GM12878 (cell line): ENCODE results near the gene SDF4. TPM values are rescaled to one million over a fixed set of nuclear protein-coding genes. Genes with fewer than 3 reads are reported as not detected.

Experiments
- ATF7 ChIP-seq: fragments of 450-650 bp; IDR thresholded peaks from 2 replicates; pipeline ENCODE4 v1.6.1; 2016; ENCODE audit warnings: low read depth, mild to moderate bottlenecking
- E4F1 ChIP-seq: fragments of 450-650 bp; IDR thresholded peaks from 2 replicates; pipeline ENCODE4 v1.6.1; 2018; ENCODE audit warnings: borderline replicate concordance, mild to moderate bottlenecking; ENCODE audit not compliant: partially characterized antibody
- ELK1 ChIP-seq: IDR thresholded peaks from 2 replicates; pipeline ENCODE4 v1.6.1; 2012; ENCODE audit warnings: low read depth, low read length, improper control_type of control experiment
- ETV6 ChIP-seq, 2 experiments: fragments of 450-650 bp in 1 of 2; IDR thresholded peaks in 1 of 2; conservative IDR thresholded peaks in 1 of 2; 2 replicates each; pipeline ENCODE4 v1.6.1; 2014; ENCODE audit warnings: antibody characterized with exemption in 1 of 2, borderline replicate concordance in 1 of 2, low read depth in 1 of 2, mild to moderate bottlenecking in 1 of 2, moderate library complexity in 1 of 2
- FOXM1 ChIP-seq: IDR thresholded peaks from 2 replicates; pipeline ENCODE4 v1.6.1; 2012; ENCODE audit warnings: low read depth, mild to moderate bottlenecking, inconsistent platforms, low read length, moderate library complexity
- PAX5 ChIP-seq: IDR thresholded peaks from 2 replicates; pipeline ENCODE4 v1.6.1; 2011; ENCODE audit warnings: low read depth, low read length, borderline replicate concordance
- SREBF2 ChIP-seq: IDR thresholded peaks from 2 replicates; pipeline ENCODE4 v1.6.1; 2012; ENCODE audit warnings: mild to moderate bottlenecking, low read length
- ZBTB40 ChIP-seq: fragments of 450-650 bp; IDR thresholded peaks from 2 replicates; pipeline ENCODE4 v1.6.1; 2016; ENCODE audit warnings: mild to moderate bottlenecking, moderate library complexity, borderline replicate concordance
- polyA plus RNA-seq, 11 experiments: library from polyadenylated mRNA; depleted of rRNA in 4 of 11; unstranded in 6 of 11; stranded (reverse) in 5 of 11; fragments of >200 nt; fragmentation: Nextera tagmentation in 4 of 11; fragmentation: Illumina TruSeq in 1 of 11; extraction: Ambion mirVana in 4 of 11; extraction: Trizol in 1 of 11; gene quantifications; 1 replicate in 1 of 11; 2 replicates in 10 of 11; pipeline versions ENCODE4 v1.2.1 to v1.2.3, GENCODE V29; 2011 to 2016; ENCODE audit warnings: inconsistent platforms in 2 of 11, missing spikeins in 2 of 11, low read depth in 1 of 11
- total RNA-seq, 4 experiments: library from RNA; depleted of rRNA in 3 of 4; stranded (reverse); fragments of >200 nt in 3 of 4; fragmentation: Illumina TruSeq in 1 of 4; extraction: Trizol in 1 of 4; gene quantifications; 2 replicates each; pipeline versions ENCODE4 v1.2.1 to v1.2.3, GENCODE V29; 2013 to 2021
- TF ChIP-seq, protein P1 (sequence below): fragments of 450-650 bp; IDR thresholded peaks from 2 replicates; pipeline ENCODE4 v1.6.1; 2016; ENCODE audit warnings: mild to moderate bottlenecking
- TF ChIP-seq, protein P2 (sequence below): fragments of 450-650 bp; IDR thresholded peaks from 2 replicates; pipeline ENCODE4 v1.6.1; 2017; ENCODE audit warnings: antibody characterized with exemption, mild to moderate bottlenecking, moderate library complexity

SDF4 gene
- total and polyA plus RNA-seq, 10 of the 15 experiments (the other 5 are each of a cell fraction or from before 2014, with no cell fraction given): 0.44 to 97.2 (median 40.2) TPM

DNA sequence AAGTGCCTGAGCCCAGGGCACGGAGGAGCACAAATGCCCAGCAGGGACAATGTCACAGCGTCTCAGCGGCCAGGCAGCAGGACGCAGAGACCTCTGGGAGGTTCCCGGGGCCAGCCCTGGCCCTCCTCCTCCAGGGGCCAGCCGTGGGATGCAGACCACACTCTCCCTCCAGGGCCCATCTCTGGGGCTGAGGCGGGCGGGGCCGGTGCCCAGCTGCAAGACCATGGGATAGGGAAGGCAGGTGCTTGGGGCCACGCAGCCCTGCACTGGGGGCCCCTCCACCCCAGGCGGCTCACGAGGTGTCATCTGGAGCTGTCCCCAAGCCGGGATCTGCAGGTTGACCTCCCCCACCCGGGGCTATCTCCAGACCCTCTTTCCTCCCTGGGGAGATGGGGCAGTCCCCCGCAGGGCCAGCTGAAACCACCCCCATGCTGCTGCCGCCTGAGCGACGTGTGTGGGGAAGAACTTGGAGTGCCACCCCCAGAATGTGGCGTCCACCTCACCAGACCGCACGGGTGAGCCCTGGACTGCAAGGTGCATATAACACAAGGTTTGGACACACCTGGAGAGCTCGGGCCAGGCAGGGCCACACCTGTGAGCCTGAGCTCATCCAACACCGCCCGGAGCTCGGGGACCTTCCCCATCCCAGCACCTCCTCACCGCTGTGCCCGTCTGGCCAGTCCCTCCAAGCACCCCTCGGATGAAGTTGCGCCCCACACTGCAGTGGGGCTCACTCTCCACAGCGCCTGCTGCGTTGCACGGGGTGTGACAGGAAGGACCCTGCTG is 62.2 kb downstream of the SDF4 start (continued):
- TF ChIP-seq ZBTB40 (no peak), ELK1 (no peak), SREBF2 (no peak), ETV6 (conservative IDR thresholded peaks at IDR 0.05 in 1 of 2, IDR thresholded peaks at IDR 0.05 in 1 of 2; ENCODE audit: borderline replicate concordance in 1 of 2, low read depth in 1 of 2) (no peak), E4F1 (no peak), FOXM1 (no peak), ATF7 (no peak), PAX5 (no peak)
- TF ChIP-seq, protein P1, sequence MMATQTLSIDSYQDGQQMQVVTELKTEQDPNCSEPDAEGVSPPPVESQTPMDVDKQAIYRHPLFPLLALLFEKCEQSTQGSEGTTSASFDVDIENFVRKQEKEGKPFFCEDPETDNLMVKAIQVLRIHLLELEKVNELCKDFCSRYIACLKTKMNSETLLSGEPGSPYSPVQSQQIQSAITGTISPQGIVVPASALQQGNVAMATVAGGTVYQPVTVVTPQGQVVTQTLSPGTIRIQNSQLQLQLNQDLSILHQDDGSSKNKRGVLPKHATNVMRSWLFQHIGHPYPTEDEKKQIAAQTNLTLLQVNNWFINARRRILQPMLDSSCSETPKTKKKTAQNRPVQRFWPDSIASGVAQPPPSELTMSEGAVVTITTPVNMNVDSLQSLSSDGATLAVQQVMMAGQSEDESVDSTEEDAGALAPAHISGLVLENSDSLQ: no peak; the same call in 1 of the 2 replicates
- TF ChIP-seq, protein P2, sequence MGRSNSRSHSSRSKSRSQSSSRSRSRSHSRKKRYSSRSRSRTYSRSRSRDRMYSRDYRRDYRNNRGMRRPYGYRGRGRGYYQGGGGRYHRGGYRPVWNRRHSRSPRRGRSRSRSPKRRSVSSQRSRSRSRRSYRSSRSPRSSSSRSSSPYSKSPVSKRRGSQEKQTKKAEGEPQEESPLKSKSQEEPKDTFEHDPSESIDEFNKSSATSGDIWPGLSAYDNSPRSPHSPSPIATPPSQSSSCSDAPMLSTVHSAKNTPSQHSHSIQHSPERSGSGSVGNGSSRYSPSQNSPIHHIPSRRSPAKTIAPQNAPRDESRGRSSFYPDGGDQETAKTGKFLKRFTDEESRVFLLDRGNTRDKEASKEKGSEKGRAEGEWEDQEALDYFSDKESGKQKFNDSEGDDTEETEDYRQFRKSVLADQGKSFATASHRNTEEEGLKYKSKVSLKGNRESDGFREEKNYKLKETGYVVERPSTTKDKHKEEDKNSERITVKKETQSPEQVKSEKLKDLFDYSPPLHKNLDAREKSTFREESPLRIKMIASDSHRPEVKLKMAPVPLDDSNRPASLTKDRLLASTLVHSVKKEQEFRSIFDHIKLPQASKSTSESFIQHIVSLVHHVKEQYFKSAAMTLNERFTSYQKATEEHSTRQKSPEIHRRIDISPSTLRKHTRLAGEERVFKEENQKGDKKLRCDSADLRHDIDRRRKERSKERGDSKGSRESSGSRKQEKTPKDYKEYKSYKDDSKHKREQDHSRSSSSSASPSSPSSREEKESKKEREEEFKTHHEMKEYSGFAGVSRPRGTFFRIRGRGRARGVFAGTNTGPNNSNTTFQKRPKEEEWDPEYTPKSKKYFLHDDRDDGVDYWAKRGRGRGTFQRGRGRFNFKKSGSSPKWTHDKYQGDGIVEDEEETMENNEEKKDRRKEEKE: no peak
